HL-60/S4 treated with retinoic acid at 250 ng/mL for 4 days and 3 days (cell line): ENCODE results near the gene PLPP4.

Experiments used
- in situ Hi-C: fragments of 300-500 bp; cut with MboI; formaldehyde crosslinking; loops from 2 replicates; pipeline ENCODE4 v1.7.0; 2022; ENCODE audit warnings: low sequenced_read_pairs

Gene PLPP4

DNA sequence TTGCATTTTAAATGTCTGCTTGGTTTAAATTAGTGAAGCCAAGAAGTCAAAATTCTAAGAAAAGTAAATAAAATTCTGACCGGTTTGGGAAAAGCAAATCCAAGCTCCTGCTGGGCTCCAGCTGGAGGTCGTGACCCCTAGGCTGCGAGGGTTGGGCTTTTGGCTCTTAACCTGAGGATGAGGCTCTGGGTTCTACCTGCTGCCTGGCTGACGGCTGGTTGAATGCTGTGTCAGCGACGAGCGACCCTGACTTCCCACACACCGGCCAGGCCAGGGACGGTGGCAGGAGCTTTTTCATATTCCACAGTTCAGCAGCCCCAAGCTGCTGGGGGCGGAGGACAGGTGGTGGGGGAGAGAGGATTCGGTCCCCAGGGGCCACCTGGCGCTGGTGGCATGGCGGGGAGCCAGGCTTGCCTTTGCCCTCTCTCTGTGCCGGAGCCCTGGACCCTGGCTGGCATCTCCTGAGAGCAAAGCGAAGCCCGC lies 843 bp upstream of the PLPP4 start:
- in situ Hi-C loops = no loop called here

DNA sequence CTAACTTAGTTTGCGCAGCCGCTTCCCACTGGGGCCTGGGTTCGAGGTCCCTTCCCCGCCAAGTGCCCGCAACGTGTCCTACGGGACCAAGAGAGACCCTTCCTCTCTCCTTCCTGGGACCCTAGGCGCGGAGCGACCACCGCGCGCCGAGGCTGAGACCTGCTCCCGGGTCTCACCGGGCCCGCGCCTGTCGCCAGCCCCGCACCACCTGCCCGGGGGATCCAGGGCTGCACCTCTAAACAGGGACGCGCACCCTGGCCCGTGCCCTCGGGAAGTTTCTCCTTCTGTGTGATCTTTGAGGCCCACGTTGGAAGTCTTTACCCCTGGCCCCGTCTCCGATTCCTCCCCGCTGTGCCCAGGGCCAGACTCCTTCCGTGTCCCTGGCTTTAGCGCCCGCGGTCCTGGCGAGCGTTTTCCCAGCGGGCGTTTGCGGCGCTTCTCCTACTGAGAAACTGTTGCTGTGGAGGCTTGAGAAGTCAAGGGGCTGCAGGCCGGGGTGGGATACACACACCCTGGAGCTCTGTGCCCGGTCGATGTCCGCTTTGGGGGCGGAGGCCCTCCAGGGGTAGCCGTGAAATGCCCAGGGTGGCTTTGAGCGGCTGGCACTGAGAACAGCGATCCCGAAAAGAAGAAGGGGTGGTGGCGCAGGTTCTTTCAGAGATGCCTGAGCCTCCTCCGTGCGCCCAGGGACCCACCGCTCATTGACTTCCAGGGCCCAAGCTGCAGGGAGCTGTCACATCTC lies 575 bp downstream of the PLPP4 start:
- in situ Hi-C loops = no loop called here

DNA sequence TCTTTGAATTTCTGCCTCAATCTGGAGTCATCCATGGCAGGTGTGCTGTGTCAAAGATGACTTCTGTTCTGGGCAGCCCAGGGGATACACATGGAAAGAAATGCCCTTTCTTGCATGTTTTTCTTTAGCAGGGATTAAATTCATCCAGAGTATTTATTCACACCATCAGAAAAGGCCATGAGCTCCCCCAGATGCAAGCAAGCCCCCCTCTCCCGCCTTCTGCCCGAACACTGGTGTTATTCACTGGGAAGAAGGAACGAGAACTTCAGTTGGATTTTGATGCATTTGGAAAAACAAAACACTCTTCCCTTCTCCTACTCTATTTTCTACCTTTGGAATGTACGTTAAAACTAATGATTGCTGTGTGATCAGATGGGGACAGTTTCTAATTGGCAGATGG lies 1.4 kb downstream of the PLPP4 start:
- in situ Hi-C loops = no loop called here

DNA sequence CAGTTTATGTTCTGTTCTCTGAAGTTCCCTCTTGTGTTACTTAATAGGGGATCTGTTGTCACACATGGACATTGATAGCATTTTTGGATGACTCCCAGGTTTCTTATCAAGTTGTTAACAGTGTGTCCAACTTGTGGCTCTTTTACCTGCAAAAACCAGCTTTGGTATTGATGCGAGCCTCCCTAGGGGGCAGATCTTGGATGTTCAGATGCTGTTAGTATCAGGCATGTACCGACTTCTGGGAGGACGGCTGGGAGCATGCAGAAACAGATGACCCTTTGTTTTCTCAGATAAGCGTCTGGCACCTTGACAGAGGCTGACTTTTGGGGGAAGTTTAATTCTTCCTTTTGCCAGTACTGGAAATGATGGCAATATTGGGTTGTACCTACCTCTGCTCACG lies 2.2 kb downstream of the PLPP4 start:
- in situ Hi-C loops = no loop called here

DNA sequence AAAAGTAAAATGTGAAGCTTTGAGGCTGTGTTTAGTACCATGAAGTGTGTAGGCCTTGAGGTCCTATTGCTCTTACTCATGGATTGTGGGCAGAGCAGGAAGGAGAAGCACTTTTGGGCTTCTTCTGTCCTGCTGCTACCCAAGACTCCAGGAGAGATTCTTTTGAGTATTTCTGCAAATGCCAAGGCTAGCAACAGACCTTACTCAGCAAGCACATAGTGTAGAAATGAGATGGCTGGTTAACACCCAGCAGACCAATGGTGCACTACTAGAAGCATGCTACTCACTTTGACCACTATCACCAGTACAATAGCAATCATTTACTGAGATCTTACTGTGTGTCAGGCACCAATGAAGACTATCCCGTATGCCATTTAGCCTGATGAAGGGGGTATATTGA lies 3.2 kb downstream of the PLPP4 start:
- in situ Hi-C loops = no loop called here

DNA sequence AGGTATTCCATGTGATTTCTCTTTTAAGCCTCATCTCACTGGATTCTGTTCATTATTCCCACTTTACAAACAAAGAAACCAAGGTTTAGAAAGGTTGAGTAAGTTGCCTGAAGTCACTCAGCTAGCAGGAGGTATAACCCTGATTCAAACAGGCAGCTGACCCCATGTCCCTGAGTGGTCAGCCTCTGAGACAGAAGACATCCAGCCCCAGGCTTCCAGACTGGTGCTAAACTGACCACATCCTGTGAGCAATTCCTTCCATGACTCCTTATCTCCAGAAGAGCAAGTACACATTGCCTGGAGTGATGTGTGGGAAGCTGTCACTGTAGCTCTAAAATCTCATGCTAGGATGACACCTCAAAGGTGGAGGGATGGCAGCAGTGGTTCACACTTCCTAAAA lies 3.7 kb downstream of the PLPP4 start:
- in situ Hi-C loops = no loop called here

DNA sequence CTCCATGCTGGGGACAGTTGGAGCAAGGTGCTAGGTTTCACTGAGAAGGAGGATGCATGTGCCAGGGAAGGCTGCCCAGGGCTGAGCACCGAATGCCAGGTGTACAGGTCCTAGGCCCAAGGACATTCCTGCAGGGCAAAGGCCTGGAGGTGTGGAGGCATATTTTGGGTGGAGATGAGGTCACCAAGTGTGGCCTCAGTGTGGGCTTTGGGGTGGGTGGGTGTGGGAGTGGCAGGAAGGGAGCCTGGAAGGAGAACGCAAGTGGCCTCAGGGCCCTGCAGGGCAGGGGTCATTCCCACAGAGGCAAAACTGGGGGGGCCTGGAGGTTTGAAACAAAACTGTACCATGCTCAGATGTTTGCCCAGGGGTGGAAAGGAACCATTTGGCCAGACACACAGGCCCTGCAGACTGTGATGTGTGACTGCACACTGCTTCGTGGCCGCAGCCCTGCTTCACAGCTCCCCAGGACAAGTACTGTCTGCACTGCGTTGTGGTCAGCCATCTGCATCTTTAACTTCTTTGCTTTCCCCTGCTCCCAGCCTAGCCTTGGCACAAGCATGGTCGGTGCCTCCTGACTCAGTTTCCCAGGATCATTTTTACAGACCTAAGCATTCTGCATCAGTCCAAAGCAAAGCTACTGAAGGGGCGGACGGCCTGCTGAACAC lies 5.1 kb downstream of the PLPP4 start:
- in situ Hi-C loops = no loop called here

DNA sequence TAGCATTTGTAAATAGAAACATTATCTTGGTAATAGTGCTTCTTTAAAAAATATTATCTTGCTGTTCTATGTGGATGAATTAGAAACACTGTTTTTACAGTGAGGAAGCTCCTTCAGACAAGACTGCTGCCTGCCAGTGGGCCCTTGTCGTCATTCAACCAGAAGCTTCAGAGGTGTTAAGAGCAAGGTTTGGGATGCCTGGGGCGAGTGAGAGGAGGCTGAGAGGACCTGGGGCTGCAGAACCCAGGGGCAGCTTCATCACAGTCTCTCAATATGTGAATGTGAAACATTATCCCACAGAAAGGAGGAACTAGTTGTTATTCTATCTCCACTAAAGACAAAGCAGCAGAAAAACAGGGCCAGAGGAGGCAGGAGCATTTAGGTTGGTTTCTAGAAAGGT lies 8.1 kb downstream of the PLPP4 start:
- in situ Hi-C loops = no loop called here

DNA sequence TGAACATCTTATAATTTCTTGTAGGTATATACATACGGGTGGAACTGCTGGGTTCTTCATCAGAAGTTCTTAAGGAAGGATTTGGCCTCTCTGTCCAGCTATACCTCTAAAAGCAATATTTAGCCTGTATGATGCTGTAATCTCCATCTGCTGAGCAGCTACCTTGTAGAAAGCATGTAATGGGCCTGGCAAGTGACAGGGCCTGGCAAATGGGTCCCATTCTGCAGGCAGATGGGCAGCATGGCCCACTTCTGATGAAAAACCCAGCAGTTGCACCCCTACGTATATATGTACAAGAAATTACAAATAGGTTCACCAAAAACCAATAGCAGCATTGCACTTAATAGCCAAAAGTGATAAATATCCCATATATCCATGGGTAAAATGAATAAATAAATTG lies 9.0 kb downstream of the PLPP4 start:
- in situ Hi-C loops = no loop called here

DNA sequence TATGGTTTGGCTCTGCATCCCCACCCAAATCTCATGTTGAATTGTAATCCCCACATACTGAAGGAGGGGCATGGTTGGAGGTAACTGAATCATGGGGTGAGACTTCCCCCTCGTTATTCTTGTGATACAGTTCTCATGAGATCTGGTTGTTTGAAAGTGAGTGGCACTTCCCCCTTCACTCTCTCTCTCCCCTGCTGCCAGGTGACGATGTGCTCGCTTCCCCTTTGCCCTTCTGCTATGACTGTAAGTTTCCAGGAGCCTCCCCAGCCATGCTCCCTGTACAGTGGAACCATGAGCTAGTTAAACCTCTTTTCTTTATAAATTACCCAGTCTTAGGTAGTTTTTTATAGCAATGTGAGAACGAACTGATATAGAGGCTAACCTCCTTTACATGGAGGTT lies 16.6 kb downstream of the PLPP4 start:
- in situ Hi-C loops = no loop called here

DNA sequence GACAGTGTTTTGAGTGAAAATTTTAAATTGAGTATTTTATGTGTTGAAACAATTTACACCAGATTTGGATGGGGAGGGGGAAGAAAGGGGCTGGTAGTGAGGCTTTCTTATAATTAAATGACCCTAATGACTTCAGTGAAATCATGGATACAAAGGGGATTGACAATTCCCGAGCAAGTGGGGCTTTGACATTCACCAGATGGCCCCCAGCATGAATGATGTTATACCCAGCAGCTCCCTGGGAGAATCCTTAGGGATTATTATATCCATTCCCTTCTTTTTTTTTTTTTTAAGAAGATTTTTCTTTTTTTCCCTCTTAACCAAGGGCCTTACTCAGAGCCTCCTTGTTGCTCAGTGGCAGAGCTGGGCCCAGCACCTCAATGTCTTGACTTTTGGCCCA lies 17.9 kb downstream of the PLPP4 start:
- in situ Hi-C loops = no loop called here

DNA sequence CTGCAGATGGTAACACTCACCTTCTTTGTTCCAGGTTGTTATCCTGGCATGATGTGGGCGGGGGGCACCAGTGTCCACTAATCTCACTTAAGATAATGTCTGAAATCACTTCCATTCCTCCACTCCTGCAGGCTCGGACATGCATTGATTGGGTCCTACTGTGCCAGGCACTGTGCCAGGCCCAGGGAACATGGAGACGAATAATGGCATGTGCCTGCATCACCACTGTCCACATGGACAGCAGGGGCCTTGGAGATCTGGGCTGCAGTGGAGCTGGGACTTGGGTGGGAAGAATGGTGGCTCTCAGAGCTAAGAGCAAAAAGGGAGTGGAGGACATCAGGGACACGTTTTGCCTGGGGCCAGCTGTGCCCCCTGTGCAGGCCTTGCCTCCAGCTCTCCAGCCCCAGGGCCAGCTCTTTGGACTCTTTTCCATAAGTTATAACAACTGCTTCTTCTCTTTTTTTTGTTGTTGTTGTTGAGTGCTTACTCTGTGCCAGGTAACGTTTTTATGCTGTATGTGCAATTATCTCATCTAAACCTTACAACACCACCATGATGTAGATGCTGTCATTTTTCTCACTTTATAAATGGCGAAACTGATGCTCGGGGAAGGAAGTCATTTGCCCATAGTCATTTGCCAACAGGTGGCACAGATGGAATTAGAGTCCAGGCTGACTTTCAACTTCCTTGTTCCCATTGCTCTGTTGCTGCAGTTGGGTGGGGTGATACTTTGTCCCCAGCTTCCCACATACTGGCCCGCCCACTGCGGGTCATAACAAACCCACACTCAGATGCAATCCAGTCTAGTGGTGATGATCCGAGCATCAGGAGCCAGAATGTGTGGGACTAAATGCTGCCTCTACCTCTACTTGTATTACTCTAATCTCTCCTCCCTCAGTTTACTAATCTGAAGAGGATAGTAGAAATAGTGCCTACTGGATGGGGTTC lies 19.1 kb downstream of the PLPP4 start:
- in situ Hi-C loops = no loop called here

DNA sequence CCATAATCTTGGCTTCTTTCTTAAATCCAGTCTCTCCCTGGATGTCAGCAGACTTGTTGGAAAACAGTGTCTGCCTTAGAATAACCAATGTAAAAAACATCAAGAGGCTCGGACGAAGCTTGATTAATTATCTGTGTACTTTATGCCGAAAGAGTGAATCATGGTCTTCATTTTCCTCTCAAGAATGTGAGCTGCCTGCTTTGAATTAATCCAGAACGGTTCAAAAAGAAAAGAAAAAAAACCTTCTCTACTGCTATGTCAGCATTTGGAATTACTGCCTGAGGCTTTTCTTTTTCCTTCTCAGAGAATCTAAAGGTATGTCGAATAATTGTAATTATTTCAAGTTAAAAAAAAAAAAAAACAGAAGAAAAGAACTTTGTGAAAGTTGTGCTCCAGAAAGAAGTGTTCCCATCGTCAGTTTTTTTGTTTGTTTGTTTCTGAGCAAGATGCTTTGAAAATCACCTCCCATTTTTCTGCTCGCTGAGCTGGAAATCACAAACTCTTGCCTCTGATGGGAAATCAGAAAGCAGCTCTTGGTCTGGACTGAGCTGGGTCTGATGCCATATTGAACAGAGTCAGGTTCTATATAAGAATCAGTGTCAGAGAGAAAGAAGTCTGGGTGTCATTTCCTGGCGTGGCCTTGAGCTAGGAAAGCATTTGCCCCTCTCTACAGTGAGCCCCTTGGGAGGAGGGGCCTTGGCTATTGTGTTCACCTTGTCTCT lies 20.2 kb downstream of the PLPP4 start:
- in situ Hi-C loops = no loop called here

DNA sequence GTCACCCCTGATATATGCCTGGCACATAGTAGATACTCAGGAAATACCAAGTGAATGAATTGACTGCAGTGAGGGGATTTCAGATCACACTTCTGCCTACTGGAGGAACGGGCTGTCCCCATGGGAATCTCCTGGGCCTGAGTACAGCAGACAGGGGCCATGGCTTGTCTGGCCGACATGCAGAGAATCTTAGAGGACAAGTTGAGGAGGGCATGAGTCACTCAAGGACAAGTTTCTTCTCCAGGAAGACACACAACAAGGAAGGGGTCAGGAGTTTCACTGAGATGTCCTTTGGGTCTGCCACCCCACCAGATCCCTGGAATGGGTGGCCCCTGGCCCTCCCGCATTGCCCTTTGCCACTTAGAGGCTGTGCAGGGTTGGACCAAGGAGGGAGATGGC lies 20.7 kb downstream of the PLPP4 start:
- in situ Hi-C loops = no loop called here

DNA sequence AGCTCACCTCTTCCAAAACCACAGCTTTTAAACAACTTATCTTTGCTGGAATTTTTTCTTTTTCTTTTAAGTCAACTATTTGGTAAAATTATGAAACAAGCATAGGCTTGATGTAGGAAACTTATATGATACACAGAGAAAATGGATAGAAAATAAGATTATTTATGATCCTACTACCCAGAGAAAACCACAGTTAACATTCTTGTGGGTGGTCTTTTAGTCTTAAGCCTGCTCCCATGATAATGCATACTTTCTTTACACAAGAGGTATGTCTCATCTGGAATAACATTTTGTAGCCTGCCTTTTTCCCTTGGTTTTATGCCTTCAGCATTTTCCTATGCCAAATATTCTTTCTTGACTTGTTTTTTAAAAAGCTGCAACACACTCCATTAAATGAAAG lies 21.4 kb downstream of the PLPP4 start:
- in situ Hi-C loops = no loop called here

DNA sequence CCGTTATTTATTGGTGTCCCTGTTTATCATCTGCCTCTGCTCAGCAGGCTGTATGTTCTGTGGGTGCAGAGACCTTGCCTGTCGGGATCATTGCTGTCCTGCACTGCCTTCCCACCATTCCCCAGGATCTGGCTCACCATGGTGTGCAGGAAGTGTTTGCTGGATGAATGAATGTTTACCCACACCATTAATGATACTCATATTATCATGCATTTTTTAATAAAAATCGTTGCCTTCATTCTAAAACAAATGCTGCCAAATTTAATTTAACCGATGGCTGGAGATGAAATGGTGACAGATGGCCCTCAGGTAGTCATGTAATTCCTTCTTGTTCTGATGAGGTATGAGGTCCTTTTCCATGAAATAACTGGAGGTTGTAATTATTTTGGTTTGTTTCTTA lies 22.5 kb downstream of the PLPP4 start:
- in situ Hi-C loops = no loop called here

DNA sequence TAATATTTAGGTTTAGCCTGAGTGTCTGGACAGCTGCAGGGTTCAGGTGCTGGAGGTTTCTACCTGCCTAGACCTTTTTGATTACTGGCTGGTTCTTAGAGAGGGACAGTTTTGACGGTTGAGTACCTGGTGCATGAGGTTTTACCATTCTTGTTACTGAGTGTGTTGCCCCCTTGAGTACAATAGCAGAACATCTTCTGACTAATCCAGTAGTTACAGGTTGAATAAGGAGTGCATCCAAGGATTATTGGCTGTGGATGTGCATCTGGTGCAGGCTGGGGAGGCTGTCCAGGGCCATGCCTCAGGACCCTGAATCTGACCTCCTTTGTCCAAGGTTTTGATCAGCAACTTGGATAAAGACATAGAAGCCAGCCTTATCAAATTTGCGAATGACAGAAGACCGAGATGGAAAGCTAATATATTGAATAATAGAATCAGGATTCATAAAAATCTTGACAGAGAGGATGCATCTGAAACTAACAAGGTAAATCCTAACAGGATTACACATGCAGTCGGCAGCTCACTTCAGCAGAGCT lies 23.1 kb downstream of the PLPP4 start:
- in situ Hi-C loops = no loop called here

DNA sequence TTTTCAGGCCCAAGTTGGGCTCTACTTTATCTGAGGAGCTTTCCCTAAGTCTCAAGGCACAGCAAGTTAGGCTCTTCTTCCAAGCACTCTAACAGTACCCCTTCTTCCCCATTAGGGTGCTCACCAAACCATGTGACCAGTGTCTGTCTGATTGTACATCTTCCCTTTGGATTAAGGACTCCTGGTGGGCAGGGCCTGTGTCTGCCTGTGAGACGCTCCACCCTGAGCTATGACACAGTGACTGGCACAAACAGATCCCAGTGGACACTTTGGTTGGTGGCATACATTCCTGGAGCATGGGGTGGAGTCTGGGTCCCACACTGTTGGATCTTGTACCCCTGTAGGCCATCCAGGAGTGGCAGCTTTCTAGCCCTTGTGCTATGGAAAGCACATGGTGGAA lies 23.8 kb downstream of the PLPP4 start:
- in situ Hi-C loops = no loop called here

DNA sequence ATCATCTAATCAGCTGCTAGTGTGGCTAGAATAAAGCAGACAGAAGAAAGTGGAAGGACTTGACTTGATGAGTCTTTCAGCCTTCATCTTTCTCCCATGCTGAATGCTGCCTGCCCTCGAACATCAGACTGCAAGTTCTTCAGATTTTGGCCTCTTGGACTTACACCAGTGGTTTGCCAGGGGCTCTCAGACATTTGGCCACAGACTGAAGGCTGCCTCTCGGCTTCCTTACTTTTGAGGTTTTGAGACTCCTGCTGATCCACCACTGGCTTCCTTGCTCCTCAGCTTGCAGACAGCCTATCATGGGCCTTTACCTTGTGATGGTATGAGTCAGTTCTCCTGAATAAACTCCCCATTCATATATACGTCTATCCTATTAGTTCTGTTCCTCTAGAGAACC lies 26.0 kb downstream of the PLPP4 start:
- in situ Hi-C loops = no loop called here

DNA sequence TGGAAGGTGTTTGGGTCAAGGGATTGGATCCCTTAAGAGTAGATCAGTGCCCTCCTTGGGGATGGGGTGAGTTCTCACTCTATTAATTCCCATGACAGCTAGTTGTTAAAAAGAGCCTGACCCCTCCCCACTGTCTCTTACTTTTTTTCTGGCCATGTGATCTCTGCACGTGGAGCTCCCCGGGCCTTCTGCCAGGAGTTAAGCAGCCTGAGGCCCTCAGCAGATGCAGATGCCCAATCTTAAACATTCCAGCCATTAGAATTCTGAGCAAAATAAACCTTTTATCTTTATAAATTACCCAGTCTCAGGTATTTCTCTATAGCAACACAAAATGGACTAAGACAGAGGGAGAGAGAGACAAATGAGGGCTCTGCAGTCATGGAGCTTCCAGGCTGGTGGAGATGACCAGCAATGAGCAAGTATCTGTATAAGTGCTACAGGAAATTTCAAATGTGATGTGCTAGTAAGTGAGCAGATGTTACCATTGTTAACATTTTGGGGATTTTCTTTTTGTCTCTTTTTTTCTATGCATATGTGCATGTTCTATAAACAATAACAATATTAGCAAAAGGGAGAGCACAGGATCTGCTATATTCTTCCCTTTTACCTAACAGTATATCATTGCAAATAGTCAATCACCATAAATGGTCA lies 26.7 kb downstream of the PLPP4 start:
- in situ Hi-C loops = no loop called here
